Subcutaneous adipose tissue (tissue), 4 donors: ENCODE data around the gene DYRK2. TPM values are rescaled to one million over a fixed set of nuclear protein-coding genes. Genes with fewer than 3 reads are reported as not detected.

Source experiments
- total RNA-seq, 4 donors: library from RNA; depleted of rRNA; stranded (reverse); fragments of >200 nt; gene quantifications; one replicate each; pipeline ENCODE4 v1.1.0, GENCODE V29; 2016
- TF ChIP-seq, protein P1 (sequence below): fragments of 450-650 bp; IDR thresholded peaks from one replicate; pipeline ENCODE4 v1.5.1; 2016; ENCODE audit warnings: low read depth, mild to moderate bottlenecking, control low read depth, antibody characterized with exemption, moderate library complexity

Gene DYRK2
- total RNA-seq, 4 donors from 2014 or later: 12.1 to 21.6 (median 16.6) TPM

DNA sequence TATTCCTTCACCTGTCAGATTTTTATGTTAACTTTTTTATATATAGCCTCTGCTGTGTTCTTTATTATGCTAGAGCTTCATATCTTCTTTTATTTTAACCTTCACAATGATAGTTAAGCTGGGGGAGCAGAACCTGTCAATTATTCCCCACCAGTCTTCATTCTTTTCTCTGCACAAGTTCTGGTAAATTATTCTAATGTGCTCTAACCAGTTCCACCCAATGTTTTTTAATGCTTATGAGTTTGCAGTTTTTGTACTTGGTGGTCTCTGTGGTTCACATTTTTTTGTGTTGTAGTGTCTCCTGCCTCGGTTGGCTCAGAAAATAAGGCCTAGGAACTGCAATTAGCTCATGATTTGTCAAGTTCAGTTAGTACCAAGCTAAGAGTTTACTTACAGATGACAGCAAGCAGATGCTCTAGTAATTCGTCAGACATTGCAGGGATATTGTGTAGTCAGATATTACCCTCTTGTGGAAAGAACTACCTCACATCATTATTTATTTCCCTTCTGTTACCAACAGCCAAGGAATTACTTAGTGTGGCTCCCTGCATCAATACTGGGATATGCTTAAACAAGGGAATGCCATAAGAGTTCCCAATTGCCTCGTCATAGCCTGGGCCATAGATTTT is 14.5 kb downstream of the DYRK2 start:
- TF ChIP-seq, protein P1, sequence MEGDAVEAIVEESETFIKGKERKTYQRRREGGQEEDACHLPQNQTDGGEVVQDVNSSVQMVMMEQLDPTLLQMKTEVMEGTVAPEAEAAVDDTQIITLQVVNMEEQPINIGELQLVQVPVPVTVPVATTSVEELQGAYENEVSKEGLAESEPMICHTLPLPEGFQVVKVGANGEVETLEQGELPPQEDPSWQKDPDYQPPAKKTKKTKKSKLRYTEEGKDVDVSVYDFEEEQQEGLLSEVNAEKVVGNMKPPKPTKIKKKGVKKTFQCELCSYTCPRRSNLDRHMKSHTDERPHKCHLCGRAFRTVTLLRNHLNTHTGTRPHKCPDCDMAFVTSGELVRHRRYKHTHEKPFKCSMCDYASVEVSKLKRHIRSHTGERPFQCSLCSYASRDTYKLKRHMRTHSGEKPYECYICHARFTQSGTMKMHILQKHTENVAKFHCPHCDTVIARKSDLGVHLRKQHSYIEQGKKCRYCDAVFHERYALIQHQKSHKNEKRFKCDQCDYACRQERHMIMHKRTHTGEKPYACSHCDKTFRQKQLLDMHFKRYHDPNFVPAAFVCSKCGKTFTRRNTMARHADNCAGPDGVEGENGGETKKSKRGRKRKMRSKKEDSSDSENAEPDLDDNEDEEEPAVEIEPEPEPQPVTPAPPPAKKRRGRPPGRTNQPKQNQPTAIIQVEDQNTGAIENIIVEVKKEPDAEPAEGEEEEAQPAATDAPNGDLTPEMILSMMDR: no peak

DNA sequence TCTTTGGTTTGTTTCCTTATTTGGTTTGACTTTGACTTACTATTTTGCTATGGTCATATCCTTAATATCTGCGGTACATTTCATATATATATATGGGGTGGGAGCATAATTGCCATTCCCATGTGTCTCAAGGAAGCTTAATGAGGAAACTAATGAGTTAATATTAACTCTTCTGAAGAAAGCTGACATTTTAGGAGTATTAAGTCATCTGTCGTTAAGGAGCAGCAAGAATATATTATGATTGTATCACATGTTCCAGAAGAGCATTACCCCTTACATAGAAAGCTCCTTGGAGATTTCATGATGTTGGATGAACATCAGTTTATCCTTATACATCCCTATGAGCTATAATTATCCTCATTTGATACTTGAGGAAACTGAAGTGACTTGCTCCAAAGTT is 15.6 kb downstream of the DYRK2 start:
- TF ChIP-seq, protein P1: no peak

DNA sequence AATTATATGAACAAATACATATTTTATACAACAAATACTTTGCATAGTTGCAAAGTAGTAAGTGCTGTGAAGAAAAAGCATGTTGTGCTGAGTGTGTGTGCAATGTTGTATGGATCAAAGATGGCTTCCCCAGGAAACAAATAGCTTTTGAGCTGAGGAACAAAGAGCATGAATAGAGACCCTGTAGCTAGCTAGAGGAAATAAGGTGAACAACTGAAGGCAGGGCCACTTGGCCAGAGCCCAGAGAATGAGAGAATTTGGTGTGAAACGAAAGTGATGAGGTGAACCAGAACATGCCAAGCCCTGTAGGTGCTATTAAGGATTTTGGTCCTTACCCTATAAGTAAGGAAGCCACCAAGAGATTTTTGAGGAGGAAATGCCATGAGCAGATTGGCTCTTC is 17.1 kb downstream of the DYRK2 start:
- TF ChIP-seq, protein P1: no peak

DNA sequence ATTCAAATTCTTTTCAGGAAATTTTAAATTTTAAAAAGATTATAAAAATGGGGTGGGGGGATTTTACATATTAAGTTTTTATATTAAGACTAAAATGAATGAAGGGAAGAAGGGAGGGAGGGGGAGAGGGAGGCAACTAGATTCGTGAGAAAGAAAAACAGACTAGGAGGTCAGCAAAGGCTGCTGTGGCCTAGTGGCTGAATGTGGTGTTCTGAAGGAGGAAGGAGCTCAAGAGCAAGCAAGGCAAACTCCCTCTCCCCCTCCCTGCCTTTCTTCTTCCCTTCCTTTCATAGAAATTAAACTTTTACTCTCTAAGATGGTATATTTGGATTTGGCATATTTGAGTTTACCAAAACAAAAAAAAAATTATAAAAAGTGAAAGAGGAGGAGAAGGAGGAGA is 18.1 kb downstream of the DYRK2 start:
- TF ChIP-seq, protein P1: no peak

DNA sequence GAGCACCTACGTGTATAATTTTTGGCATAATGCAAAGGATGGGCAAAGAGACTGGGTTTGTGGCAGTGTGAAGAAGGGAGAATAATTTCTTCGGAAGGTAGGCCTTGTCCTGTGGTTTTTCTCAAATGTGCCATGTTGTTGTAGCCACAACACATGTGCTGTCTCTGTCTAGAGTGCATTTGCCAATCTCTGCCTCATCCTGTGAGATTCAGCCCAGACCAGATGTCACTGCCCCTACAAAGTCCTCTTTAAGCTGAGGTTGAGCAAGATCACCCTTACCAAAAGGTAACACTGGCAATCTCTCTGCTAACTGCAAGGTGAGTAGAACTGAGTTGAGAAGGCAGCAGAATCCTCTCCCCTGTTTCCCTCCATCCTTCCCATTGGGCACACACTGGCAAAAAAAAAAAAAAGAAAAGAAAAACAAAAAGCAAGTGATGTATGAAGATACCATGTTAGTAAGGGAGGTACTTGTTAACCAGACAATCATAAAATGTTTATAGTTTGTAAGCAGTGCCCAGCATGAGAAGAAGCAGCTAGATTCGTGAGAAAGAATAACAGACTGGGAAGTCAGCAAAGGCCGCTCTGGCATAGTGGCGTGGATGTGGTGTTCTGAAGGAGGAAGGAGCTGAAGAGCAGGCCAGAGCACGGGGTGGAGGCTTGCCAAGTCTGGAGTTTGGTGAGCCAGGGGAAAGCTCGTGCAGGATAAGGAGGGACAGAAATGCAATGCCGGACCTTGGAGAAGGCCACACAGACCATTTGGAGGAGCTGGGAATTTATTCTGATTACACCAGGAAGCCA is 18.9 kb downstream of the DYRK2 start:
- TF ChIP-seq, protein P1: no peak

DNA sequence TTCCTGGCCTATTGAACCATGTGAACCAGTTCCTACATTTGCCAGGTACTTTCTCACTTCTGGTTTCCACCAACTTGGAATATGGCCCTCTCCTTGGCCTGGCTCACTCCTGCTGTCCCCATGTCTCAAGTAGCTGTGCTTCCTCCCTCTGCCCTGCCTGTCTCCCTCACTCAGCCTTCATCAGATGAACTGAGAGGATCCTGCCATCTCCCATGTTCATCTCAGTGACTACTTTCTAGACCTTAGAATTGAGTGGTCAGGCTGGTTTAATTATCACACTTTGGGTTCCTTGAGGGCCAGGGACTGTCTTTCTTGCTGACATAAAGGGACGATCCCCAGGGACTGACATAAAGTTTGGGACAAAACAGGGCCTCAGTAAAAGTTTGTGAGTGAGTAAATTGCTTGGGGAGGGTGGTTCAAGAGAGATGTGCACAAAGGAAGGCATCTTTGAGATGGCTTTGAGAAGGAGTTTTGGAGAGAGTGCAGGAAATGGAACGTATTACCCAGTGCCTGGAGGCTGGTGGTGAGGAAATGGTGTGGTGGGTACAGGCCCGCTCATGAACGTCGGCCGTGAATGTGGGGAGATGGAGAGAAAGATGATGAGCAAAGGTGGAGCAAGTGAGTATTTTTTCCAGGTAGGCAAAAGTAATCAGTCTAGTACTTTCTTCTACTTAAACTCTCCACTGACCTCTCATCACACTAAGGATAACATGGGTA is 20.8 kb downstream of the DYRK2 start:
- TF ChIP-seq, protein P1: no peak

DNA sequence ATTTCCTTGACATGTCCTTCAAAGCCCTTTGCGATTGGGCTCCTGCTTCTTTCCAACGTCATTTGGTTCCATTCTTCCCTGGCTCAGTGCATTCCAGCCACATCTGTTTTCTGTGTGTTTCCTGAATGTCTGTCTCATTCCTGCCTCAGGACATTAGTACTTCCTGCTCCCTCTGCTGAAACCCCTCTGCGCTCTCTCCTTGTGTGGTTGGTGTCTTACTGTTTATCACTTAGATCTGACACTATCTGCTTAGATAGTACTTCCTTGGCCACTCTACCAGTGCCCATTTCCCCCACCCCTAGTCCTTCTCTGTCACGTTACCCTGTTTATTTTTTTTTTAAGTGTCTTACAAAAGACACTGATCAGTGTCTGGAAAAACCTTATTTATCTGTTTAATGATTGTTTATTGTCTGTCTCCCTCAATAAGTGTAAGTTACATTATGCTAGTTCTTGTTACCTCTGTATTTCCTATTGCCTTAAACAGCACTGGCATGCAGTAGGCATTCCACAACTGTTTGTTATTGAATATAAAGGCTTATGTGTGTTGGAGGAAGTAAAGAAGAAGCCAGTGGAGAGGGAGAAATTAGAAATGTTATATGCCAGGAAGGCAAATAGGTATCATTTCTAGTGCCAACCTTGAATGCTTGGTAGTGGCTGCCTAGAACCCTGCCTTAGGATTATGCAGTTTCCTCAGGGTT is 21.5 kb downstream of the DYRK2 start:
- TF ChIP-seq, protein P1: no peak
